ENCODE data around the gene ZBTB20. TPM values are rescaled to one million over a fixed set of nuclear protein-coding genes. Genes with fewer than 3 reads are reported as not detected.

Gene ZBTB20
- total and polyA plus RNA-seq, 4 donors: 0.69 to 128 (median 51.7) TPM

DNA sequence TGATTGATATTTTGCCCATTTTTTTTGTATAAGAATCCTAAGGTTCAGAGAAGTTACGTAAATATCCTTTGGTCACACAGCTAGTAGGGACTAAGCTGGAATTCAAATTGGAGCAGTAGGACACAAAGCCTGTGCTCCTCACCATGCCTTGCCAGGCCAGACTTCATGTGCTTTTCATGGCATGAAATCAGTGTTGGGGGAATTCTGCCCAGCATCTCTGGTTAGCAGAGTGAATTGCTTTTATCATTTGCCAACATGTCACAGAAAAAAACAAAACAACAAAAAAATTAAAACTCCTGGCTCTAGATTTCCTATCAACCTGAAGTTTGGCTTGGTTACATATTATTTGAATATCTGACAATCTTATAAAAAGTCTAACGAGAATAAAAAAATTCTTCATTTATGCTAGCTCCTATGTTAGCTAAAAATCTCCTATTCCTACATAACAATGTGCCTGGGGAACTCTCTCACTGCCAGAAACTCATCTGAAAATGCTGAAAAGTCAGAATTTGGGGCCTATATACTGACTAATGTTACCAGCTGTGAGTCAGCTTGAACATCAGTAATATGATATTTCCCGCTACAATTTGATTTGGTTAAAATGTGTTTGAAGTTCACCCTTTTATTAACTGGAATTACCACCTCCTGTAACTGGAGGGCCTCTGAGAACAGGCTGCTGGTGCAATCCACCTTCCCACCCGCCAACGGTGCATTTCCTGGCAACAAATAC, 711.5 kb downstream of the ZBTB20 start:
- Histone ChIP-seq H3K27me3 (ENCODE audit: control insufficient read depth in 1 of 2, insufficient read depth in 2 of 2, low read length in 1 of 2) (no peaks in the 10 kb centered on the region), H3K9me3 (ENCODE audit: control insufficient read depth, low read length) (no peaks in the 10 kb centered on the region), H3K4me1 (ENCODE audit: control insufficient read depth in 1 of 2, insufficient read depth in 2 of 2, low read length in 2 of 2) (peaks cover 0 to 4% of the 10 kb centered on the region in 2 donors), H3K27ac (ENCODE audit: low read depth in 1 of 2, low read length in 2 of 2) (no peak overlapping the region), H3K36me3 (ENCODE audit: control insufficient read depth in 1 of 2, insufficient read depth in 2 of 2, low read length in 1 of 2) (no peaks in the 10 kb centered on the region), H3K4me3 (ENCODE audit: low read length in 2 of 2) (no peak overlapping the region)
- ATAC-seq (ENCODE audit: low FRiP score) (no peak), DNase-seq (no peak)
- intact Hi-C loops (cut with DNase I): no loop called here
- WGBS, 2 donors: 92 to 93% methylated on average over 5 of the region's 5 CpGs

DNA sequence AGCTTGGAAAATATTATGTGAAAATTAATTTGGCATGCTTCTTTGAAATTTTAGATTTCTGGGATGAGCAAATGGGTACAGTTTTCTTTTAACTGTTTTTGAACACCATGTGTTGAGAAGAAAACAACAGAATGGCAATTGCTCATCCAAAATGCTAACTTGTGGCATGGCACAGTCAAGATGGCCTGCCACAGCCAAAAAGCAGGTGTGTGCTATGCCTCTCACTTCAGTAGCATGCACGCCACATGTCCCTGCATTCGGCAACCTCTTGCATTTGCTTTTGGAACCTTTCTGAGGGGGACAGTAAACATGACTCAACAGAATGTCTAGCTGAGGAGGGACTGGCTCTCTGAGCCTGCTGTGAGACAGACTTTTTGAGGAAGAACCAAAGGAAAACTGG, 714.8 kb downstream of the ZBTB20 start:
- Histone ChIP-seq H3K4me1 (ENCODE audit: control insufficient read depth in 1 of 2, insufficient read depth in 2 of 2, low read length in 2 of 2) (no peaks in the 10 kb centered on the region), H3K9me3 (ENCODE audit: control insufficient read depth, low read length) (no peaks in the 10 kb centered on the region), H3K4me3 (ENCODE audit: low read length in 2 of 2) (no peak overlapping the region), H3K27me3 (ENCODE audit: control insufficient read depth in 1 of 2, insufficient read depth in 2 of 2, low read length in 1 of 2) (no peaks in the 10 kb centered on the region), H3K36me3 (ENCODE audit: control insufficient read depth in 1 of 2, insufficient read depth in 2 of 2, low read length in 1 of 2) (no peaks in the 10 kb centered on the region), H3K27ac (ENCODE audit: low read depth in 1 of 2, low read length in 2 of 2) (no peak overlapping the region)
- ATAC-seq (ENCODE audit: low FRiP score) (no peak), DNase-seq (no peak)
- intact Hi-C loops (cut with DNase I): no loop called here
- WGBS, 2 donors: 86 to 93% methylated on average over 2 of the region's 2 CpGs

DNA sequence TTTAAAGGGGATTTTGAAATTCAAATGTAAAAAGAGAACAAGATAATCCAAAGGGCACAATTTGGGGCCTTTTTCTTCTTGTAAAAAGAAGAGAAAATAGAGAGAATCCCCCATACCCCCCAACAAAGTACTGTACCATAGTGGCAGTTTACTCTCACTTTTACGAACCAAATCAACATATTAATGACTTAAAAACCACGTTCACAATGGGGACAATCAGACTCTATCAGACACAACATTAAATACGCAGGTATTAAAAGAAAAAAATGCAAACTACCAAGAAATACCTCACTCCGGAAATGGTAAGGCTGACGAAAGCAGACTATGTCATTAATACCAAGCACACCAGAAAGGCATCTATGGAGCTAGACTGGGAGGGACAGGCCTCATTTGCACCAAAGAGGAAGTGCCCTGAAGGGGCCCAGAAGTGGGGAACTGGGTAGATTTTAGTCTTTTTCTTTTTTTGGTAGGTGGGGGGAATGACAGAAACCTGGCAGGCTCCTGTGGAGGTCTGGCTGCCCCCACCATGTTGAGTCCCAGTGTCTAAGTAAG, 719.0 kb downstream of the ZBTB20 start:
- no peaks in the 10 kb centered on the region for H3K9me3 ChIP-seq (ENCODE audit: control insufficient read depth, low read length)
- ATAC-seq (ENCODE audit: low FRiP score) (no peak), DNase-seq (no peak)
- H3K4me1 ChIP-seq (ENCODE audit: control insufficient read depth in 1 of 2, insufficient read depth in 2 of 2, low read length in 2 of 2): no peaks in the 10 kb centered on the region
- no peaks in the 10 kb centered on the region for H3K27me3 ChIP-seq (ENCODE audit: control insufficient read depth in 1 of 2, insufficient read depth in 2 of 2, low read length in 1 of 2)
- 94 to 95% methylated on average over 5 of the region's 5 CpGs for WGBS, 2 donors
- H3K4me3 ChIP-seq (ENCODE audit: low read length in 2 of 2): no peak overlapping the region
- H3K36me3 ChIP-seq (ENCODE audit: control insufficient read depth in 1 of 2, insufficient read depth in 2 of 2, low read length in 1 of 2): no peaks in the 10 kb centered on the region
- no peak overlapping the region for H3K27ac ChIP-seq (ENCODE audit: low read depth in 1 of 2, low read length in 2 of 2)
- intact Hi-C loops (cut with DNase I): no loop called here

DNA sequence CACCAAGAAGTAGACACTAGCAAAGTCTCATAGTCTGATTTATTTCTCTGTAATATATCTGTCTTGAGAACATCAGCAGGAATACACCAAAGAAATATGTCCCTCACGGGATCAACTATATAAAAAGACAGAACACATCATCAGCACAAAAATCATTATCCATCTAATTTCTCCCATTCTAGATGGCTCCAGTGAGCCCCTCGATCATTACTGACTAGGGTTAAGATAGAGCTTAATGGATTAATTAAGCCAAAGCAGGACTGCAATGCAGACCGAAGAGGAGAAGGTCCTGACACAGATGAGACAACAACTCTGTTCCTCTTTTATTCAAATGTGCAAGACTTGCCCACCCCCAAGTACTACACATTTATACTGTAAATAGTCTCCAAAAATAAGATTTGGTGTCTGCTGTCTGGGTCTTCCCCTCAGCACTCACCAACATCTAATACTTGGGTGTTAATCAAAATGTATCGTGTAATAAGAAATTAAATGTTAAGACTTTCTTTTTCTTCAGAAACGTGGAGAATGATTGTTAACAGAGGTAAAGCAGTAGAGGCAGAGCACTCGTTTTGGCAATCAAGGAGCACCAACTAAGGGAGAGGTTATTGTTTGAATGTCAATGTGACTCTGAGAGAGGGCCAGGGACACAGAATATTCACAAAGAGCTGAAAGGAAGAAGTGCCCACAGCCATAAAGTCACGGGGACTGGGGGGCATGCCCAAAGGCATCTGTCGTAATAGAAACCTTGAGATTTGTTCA, 719.6 kb downstream of the ZBTB20 start:
- DNase-seq (no peak), ATAC-seq (ENCODE audit: low FRiP score) (no peak)
- H3K27me3 ChIP-seq (ENCODE audit: control insufficient read depth in 1 of 2, insufficient read depth in 2 of 2, low read length in 1 of 2): no peaks in the 10 kb centered on the region
- 80 to 88% methylated on average over 8 of the region's 8 CpGs for WGBS, 2 donors
- no peak overlapping the region for H3K4me3 ChIP-seq (ENCODE audit: low read length in 2 of 2)
- no peaks in the 10 kb centered on the region for H3K4me1 ChIP-seq (ENCODE audit: control insufficient read depth in 1 of 2, insufficient read depth in 2 of 2, low read length in 2 of 2)
- H3K27ac ChIP-seq (ENCODE audit: low read depth in 1 of 2, low read length in 2 of 2): no peak overlapping the region
- H3K36me3 ChIP-seq (ENCODE audit: control insufficient read depth in 1 of 2, insufficient read depth in 2 of 2, low read length in 1 of 2): no peaks in the 10 kb centered on the region
- intact Hi-C loops (cut with DNase I): no loop called here
- H3K9me3 ChIP-seq (ENCODE audit: control insufficient read depth, low read length): no peaks in the 10 kb centered on the region

DNA sequence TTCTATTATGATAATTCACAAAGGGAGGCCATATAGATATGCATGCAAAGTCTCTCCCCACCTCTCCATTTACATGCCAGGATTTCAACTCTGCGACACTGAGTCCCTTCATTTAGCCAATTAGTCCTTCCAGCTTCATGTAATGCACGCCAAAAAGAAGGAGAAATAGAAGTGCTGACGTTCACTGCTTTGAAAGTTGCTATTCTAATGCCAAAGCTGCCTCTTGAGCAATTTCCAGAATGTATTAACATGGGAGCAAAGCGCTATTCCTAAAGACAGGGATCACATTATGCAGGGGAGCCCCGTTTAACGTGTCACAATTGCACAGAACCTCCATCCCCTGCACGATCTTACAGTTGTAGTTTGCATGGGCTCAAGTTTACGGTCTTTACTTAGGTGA, 722.8 kb downstream of the ZBTB20 start:
- intact Hi-C loops (cut with DNase I): no loop called here
- no peak for DNase-seq
- Histone ChIP-seq H3K4me1 (ENCODE audit: control insufficient read depth in 1 of 2, insufficient read depth in 2 of 2, low read length in 2 of 2) (peaks cover 0 to 1% of the 10 kb centered on the region in 2 donors), H3K36me3 (ENCODE audit: control insufficient read depth in 1 of 2, insufficient read depth in 2 of 2, low read length in 1 of 2) (no peaks in the 10 kb centered on the region), H3K4me3 (ENCODE audit: low read length in 2 of 2) (no peak overlapping the region), H3K9me3 (ENCODE audit: control insufficient read depth, low read length) (no peaks in the 10 kb centered on the region), H3K27me3 (ENCODE audit: control insufficient read depth in 1 of 2, insufficient read depth in 2 of 2, low read length in 1 of 2) (no peaks in the 10 kb centered on the region), H3K27ac (ENCODE audit: low read depth in 1 of 2, low read length in 2 of 2) (no peak overlapping the region)
- 79 to 80% methylated on average over 8 of the region's 8 CpGs for WGBS, 2 donors
- ATAC-seq (ENCODE audit: low FRiP score): no peak

DNA sequence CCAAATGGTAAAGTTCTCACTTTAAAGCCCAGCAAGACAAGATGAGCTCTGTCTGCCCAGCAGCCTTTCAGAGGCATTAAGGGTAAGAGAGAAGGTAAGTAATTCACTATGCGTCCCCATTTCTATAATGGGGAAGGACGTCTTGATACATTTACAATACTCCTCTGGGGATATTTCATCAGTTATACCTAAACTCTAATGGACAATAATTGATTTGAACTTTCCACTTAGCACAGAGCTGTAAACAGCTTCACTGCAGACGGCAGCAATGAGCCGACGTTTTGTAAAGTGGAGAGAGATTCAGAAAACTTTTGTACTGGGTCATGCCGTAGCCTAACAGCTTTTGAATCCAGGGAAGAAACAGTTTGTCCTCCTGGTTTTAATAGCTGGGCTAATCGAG, 725.9 kb downstream of the ZBTB20 start:
- no peaks in the 10 kb centered on the region for H3K27me3 ChIP-seq (ENCODE audit: control insufficient read depth in 1 of 2, insufficient read depth in 2 of 2, low read length in 1 of 2)
- H3K36me3 ChIP-seq (ENCODE audit: control insufficient read depth in 1 of 2, insufficient read depth in 2 of 2, low read length in 1 of 2): no peaks in the 10 kb centered on the region
- no peaks in the 10 kb centered on the region for H3K9me3 ChIP-seq (ENCODE audit: control insufficient read depth, low read length)
- H3K27ac ChIP-seq (ENCODE audit: low read depth in 1 of 2, low read length in 2 of 2): no peak overlapping the region
- DNase-seq (no peak), ATAC-seq (ENCODE audit: low FRiP score) (no peak)
- WGBS, 2 donors: 84 to 85% methylated on average over 7 of the region's 7 CpGs
- intact Hi-C loops (cut with DNase I): no loop called here
- no peak overlapping the region for H3K4me3 ChIP-seq (ENCODE audit: low read length in 2 of 2)
- peaks cover 0 to 3% of the 10 kb centered on the region in 2 donors for H3K4me1 ChIP-seq (ENCODE audit: control insufficient read depth in 1 of 2, insufficient read depth in 2 of 2, low read length in 2 of 2)

DNA sequence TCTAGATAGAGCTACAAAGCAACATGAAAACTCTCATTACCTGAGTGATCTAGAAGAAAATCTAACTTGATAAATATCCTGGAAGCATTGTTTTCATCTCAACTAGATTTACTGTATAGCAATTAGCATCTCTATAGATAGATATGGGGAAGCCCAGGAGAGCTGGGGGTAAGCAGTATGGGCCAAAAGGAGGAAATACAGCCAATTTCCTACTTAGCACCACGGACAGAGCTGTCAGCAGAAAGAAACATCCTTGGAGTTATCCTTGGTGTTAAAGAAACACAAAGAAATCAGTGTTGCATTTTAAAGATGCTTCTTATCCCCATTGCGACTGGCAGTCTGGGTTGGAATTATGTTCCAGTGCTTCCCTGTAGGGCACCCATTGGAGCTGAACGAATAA, 727.0 kb downstream of the ZBTB20 start:
- no peak for DNase-seq
- H3K4me1 ChIP-seq (ENCODE audit: control insufficient read depth in 1 of 2, insufficient read depth in 2 of 2, low read length in 2 of 2): peaks cover 0 to 3% of the 10 kb centered on the region in 2 donors

DNA sequence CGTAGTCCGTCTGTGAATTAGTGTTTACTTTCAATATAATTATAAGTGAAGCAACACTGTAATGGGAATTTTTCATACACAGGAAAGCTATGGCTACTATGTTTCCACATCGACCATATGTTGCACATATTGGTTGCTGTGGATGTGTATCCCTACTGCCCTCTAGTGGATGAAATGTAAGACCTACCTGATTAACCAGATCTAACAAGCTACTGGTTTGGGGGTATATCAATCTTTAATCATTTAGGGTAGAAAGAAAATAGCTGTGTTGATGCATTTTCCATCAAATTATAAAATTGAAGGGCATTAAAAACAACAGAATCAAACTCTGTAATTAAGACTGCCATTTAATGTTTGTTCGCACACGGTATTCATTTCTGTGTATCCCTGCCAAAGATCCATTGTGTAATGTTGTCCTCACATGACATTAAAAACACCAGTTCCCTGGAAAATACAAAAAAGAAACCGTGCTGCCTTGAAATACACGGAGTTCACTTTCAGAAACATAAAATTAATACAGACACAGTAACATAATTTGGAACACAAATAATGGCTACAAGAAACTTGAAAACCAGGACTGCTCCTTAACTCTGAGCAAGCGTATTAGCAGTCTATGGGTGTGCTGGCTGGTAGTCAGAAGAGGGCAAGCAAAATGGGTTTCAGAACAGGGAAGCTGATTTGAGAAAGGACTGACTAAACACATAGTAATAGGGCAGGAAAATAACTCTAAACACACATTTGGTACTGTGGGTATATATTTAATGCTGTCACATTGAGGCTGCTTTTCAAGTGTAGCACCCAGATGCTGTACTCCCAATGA, 728.2 kb downstream of the ZBTB20 start:
- WGBS, 2 donors: 13 to 15% methylated on average over 8 of the region's 8 CpGs
- ATAC-seq (ENCODE audit: low FRiP score): peak; percentile 87

More for the DNA sequence above, 727.0 kb downstream of the ZBTB20 start:
- Histone ChIP-seq H3K9me3 (ENCODE audit: control insufficient read depth, low read length) (no peaks in the 10 kb centered on the region), H3K27ac (ENCODE audit: low read depth in 1 of 2, low read length in 2 of 2) (no peak overlapping the region), H3K27me3 (ENCODE audit: control insufficient read depth in 1 of 2, insufficient read depth in 2 of 2, low read length in 1 of 2) (no peaks in the 10 kb centered on the region), H3K4me3 (ENCODE audit: low read length in 2 of 2) (no peak overlapping the region), H3K36me3 (ENCODE audit: control insufficient read depth in 1 of 2, insufficient read depth in 2 of 2, low read length in 1 of 2) (no peaks in the 10 kb centered on the region)
- intact Hi-C loops (cut with DNase I): no loop called here
- ATAC-seq (ENCODE audit: low FRiP score): no peak
- WGBS, 2 donors: 72 to 77% methylated on average over 3 of the region's 3 CpGs

More for the DNA sequence above, 728.2 kb downstream of the ZBTB20 start:
- intact Hi-C loops (cut with DNase I): no loop called here
- DNase-seq: no peak
- peaks cover 0 to 3% of the 10 kb centered on the region in 2 donors for H3K4me1 ChIP-seq (ENCODE audit: control insufficient read depth in 1 of 2, insufficient read depth in 2 of 2, low read length in 2 of 2)
- peak overlapping the region; percentile 14 to 72 for H3K4me3 ChIP-seq (ENCODE audit: low read length in 2 of 2)
- no peaks in the 10 kb centered on the region for H3K9me3 ChIP-seq (ENCODE audit: control insufficient read depth, low read length)
- H3K27me3 ChIP-seq (ENCODE audit: control insufficient read depth in 1 of 2, insufficient read depth in 2 of 2, low read length in 1 of 2): no peaks in the 10 kb centered on the region
- no peaks in the 10 kb centered on the region for H3K36me3 ChIP-seq (ENCODE audit: control insufficient read depth in 1 of 2, insufficient read depth in 2 of 2, low read length in 1 of 2)
- H3K27ac ChIP-seq (ENCODE audit: low read depth in 1 of 2, low read length in 2 of 2): no peak overlapping the region

Measured in aorta (tissue), 5 donors.